Liver (tissue), 3 donors: ENCODE results near the gene CDHR4.

Experiments used
- ATF3 ChIP-seq: IDR thresholded peaks from 2 replicates; pipeline ENCODE4 v1.6.1; 2016; ENCODE audit warnings: antibody characterized with exemption
- CTCF ChIP-seq: fragments of 150-350 bp; IDR thresholded peaks from 2 replicates; pipeline ENCODE4 v1.5.1; 2017; ENCODE audit warnings: improper control_type of control experiment, low read depth, low read length; ENCODE audit not compliant: missing input control
- EGR1 ChIP-seq, 2 donors: IDR thresholded peaks; 2 replicates each; pipeline ENCODE4 v1.6.1; 2016 to 2018; ENCODE audit warnings: antibody characterized with exemption in 2 of 2, low read depth in 2 of 2
- GABPA ChIP-seq, 2 donors: IDR thresholded peaks in 1 of 2; conservative IDR thresholded peaks in 1 of 2; 2 replicates each; pipeline ENCODE4 v1.6.1; 2016; ENCODE audit warnings: antibody characterized with exemption in 2 of 2, mild to moderate bottlenecking in 1 of 2, moderate library complexity in 1 of 2
- MAX ChIP-seq: IDR thresholded peaks from 2 replicates; pipeline ENCODE4 v1.6.1; 2016; ENCODE audit warnings: antibody characterized with exemption
- RAD21 ChIP-seq, 2 donors: IDR thresholded peaks; 2 replicates each; pipeline ENCODE4 v1.6.1; 2016; ENCODE audit warnings: antibody characterized with exemption in 2 of 2, mild to moderate bottlenecking in 2 of 2
- REST ChIP-seq: IDR thresholded peaks from 2 replicates; pipeline ENCODE4 v1.6.1; 2016; ENCODE audit warnings: antibody characterized with exemption, mild to moderate bottlenecking
- TAF1 ChIP-seq: conservative IDR thresholded peaks from 2 replicates; pipeline ENCODE4 v1.6.1; 2016; ENCODE audit warnings: antibody characterized with exemption, mild to moderate bottlenecking
- ZBTB33 ChIP-seq: IDR thresholded peaks from 2 replicates; pipeline ENCODE4 v1.6.1; 2016; ENCODE audit warnings: antibody characterized with exemption
- donor health status: healthy.
- donor health status: healthy.

GRCh38 chr3:49791571-49791970 lies 8.1 kb downstream of the CDHR4 start:
- TF ChIP-seq CTCF = no peak
- no peak for TF ChIP-seq MAX
- no peak for TF ChIP-seq ATF3
- TF ChIP-seq TAF1 = no peak
- no peak for TF ChIP-seq GABPA (IDR thresholded peaks at IDR 0.05 in 1 of 2, conservative IDR thresholded peaks at IDR 0.05 in 1 of 2)
- TF ChIP-seq RAD21 (IDR thresholded peaks at IDR 0.05) = no peak
- no peak for TF ChIP-seq REST
- TF ChIP-seq EGR1 (IDR thresholded peaks at IDR 0.05; ENCODE audit: low read depth in 2 of 2) = no peak
- TF ChIP-seq ZBTB33 = no peak
